Measurements from ENCODE around the gene ABCA9. TPM values are rescaled to one million over a fixed set of nuclear protein-coding genes. Genes with fewer than 3 reads are reported as not detected.

The ABCA9 gene
- total and polyA plus RNA-seq, 2 experiments from 2014 or later: not detected

DNA sequence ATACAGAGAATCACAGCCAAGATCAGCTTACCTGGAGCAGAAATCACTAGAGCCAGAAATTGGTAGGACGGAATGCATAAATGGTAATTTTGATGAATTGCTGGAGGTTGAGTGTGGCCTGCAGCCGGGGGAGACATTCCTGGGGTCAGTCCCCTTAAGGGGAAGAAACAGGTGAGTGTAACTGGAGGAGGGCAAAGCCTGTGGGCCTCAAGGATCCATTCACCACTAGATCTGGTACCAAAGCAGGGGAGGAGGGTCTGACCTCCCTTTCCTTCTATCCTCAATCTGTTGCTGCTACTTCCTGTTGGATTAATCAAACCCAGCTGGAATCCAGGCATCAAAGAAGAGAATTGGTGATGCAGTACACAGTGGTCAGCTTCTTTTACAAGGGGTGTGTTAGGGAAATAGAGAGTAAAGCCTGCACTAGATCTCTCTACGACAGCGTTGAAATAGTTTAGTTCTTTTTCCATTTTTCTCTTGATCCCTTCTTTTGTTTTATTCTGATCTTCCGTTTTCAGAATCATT, 8.6 kb upstream of the ABCA9 start (continued):
- TF ChIP-seq, protein P1, sequence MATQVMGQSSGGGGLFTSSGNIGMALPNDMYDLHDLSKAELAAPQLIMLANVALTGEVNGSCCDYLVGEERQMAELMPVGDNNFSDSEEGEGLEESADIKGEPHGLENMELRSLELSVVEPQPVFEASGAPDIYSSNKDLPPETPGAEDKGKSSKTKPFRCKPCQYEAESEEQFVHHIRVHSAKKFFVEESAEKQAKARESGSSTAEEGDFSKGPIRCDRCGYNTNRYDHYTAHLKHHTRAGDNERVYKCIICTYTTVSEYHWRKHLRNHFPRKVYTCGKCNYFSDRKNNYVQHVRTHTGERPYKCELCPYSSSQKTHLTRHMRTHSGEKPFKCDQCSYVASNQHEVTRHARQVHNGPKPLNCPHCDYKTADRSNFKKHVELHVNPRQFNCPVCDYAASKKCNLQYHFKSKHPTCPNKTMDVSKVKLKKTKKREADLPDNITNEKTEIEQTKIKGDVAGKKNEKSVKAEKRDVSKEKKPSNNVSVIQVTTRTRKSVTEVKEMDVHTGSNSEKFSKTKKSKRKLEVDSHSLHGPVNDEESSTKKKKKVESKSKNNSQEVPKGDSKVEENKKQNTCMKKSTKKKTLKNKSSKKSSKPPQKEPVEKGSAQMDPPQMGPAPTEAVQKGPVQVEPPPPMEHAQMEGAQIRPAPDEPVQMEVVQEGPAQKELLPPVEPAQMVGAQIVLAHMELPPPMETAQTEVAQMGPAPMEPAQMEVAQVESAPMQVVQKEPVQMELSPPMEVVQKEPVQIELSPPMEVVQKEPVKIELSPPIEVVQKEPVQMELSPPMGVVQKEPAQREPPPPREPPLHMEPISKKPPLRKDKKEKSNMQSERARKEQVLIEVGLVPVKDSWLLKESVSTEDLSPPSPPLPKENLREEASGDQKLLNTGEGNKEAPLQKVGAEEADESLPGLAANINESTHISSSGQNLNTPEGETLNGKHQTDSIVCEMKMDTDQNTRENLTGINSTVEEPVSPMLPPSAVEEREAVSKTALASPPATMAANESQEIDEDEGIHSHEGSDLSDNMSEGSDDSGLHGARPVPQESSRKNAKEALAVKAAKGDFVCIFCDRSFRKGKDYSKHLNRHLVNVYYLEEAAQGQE (IDR thresholded peaks at IDR 0.05; ENCODE audit: unreplicated experiment): no peak
- no peak for TF ChIP-seq ZNF331 (CRISPR knock-in tag; IDR thresholded peaks at IDR 0.05; ENCODE audit: low read depth)
- no peak for TF ChIP-seq NANOG (IDR thresholded peaks at IDR 0.05; ENCODE audit: borderline replicate concordance)
- TF ChIP-seq, protein P2, sequence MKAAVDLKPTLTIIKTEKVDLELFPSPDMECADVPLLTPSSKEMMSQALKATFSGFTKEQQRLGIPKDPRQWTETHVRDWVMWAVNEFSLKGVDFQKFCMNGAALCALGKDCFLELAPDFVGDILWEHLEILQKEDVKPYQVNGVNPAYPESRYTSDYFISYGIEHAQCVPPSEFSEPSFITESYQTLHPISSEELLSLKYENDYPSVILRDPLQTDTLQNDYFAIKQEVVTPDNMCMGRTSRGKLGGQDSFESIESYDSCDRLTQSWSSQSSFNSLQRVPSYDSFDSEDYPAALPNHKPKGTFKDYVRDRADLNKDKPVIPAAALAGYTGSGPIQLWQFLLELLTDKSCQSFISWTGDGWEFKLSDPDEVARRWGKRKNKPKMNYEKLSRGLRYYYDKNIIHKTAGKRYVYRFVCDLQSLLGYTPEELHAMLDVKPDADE (IDR thresholded peaks at IDR 0.05): no peak

DNA sequence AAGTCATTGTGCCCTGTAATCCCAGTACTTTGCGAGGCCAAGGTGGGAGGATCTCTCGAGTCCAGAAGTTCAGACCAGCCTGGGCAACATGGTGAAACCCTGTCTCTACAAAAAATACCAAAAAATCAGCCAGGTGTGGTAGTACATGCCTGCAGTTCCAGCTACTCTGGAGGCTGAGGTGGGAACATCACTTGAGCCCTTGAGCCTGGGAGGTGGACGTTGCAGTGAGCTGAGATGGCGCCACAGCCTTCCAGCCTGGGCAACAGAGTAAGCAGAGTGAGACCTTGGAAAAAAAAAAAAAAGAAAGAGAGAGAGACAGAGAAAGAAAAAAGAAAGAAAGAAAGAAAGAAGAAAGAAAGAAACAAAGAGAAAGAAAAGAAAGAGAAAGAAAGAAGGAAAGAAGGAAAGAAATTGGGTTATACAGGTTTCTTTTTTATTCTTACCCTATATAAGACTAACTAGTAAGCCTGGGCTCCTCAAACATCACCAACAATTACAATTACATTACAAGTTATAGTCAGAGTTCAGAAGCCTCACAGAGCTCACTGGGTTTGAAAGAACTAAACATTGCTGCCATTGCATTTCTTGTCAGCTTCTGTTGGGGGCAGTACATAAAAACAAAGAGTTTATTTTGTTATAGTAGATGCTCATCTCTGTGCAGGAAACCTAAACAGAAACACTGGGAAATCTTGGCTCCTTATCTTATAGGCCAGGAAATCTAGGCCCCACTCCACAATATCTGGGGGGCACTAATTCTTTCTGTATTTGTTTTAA, 6.7 kb upstream of the ABCA9 start:
- no peaks in the 10 kb centered on the region for H4K20me1 ChIP-seq (replicated peaks; ENCODE audit: insufficient read depth)
- H3F3A ChIP-seq (replicated peaks; ENCODE audit: low read depth): no peaks in the 10 kb centered on the region
- Mint-ChIP-seq H3K27ac (peak overlapping the region; percentile 77; the same call in 1 of the 2 replicates), H3K27me3 (ENCODE audit: insufficient read depth, low read depth, poor library complexity) (peaks cover 2% of the 10 kb centered on the region), H3K9me3 (no peaks in the 10 kb centered on the region), H3K4me3 (no peak overlapping the region), H3K4me1 (peaks cover 18% of the 10 kb centered on the region), H3K36me3 (ENCODE audit: low read depth) (no peaks in the 10 kb centered on the region)
- peak; percentile 70 for ATAC-seq
- peak; percentile 26 for DNase-seq (ENCODE audit: low spot score)
- no peak overlapping the region for H3K4me2 ChIP-seq
- no peaks in the 10 kb centered on the region for H3K27me3 ChIP-seq (ENCODE audit: insufficient read depth)
- no peaks in the 10 kb centered on the region for H3K36me3 ChIP-seq (ENCODE audit: insufficient read depth)
- no peak overlapping the region for H3K27ac ChIP-seq (ENCODE audit: low read depth)
- TF ChIP-seq, protein P3, sequence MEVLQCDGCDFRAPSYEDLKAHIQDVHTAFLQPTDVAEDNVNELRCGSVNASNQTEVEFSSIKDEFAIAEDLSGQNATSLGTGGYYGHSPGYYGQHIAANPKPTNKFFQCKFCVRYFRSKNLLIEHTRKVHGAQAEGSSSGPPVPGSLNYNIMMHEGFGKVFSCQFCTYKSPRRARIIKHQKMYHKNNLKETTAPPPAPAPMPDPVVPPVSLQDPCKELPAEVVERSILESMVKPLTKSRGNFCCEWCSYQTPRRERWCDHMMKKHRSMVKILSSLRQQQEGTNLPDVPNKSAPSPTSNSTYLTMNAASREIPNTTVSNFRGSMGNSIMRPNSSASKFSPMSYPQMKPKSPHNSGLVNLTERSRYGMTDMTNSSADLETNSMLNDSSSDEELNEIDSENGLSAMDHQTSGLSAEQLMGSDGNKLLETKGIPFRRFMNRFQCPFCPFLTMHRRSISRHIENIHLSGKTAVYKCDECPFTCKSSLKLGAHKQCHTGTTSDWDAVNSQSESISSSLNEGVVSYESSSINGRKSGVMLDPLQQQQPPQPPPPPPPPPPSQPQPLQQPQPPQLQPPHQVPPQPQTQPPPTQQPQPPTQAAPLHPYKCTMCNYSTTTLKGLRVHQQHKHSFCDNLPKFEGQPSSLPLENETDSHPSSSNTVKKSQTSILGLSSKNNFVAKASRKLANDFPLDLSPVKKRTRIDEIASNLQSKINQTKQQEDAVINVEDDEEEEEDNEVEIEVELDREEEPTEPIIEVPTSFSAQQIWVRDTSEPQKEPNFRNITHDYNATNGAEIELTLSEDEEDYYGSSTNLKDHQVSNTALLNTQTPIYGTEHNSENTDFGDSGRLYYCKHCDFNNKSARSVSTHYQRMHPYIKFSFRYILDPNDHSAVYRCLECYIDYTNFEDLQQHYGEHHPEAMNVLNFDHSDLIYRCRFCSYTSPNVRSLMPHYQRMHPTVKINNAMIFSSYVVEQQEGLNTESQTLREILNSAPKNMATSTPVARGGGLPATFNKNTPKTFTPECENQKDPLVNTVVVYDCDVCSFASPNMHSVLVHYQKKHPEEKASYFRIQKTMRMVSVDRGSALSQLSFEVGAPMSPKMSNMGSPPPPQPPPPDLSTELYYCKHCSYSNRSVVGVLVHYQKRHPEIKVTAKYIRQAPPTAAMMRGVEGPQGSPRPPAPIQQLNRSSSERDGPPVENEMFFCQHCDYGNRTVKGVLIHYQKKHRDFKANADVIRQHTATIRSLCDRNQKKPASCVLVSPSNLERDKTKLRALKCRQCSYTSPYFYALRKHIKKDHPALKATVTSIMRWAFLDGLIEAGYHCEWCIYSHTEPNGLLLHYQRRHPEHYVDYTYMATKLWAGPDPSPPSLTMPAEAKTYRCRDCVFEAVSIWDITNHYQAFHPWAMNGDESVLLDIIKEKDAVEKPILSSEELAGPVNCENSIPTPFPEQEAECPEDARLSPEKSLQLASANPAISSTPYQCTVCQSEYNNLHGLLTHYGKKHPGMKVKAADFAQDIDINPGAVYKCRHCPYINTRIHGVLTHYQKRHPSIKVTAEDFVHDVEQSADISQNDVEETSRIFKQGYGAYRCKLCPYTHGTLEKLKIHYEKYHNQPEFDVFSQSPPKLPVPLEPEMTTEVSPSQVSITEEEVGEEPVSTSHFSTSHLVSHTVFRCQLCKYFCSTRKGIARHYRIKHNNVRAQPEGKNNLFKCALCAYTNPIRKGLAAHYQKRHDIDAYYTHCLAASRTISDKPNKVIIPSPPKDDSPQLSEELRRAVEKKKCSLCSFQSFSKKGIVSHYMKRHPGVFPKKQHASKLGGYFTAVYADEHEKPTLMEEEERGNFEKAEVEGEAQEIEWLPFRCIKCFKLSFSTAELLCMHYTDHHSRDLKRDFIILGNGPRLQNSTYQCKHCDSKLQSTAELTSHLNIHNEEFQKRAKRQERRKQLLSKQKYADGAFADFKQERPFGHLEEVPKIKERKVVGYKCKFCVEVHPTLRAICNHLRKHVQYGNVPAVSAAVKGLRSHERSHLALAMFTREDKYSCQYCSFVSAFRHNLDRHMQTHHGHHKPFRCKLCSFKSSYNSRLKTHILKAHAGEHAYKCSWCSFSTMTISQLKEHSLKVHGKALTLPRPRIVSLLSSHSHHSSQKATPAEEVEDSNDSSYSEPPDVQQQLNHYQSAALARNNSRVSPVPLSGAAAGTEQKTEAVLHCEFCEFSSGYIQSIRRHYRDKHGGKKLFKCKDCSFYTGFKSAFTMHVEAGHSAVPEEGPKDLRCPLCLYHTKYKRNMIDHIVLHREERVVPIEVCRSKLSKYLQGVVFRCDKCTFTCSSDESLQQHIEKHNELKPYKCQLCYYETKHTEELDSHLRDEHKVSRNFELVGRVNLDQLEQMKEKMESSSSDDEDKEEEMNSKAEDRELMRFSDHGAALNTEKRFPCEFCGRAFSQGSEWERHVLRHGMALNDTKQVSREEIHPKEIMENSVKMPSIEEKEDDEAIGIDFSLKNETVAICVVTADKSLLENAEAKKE (CRISPR knock-in tag; IDR thresholded peaks at IDR 0.05): no peak
- TF ChIP-seq NANOG (IDR thresholded peaks at IDR 0.05; ENCODE audit: borderline replicate concordance) (no peak), EZH2phosphoT487 (IDR thresholded peaks at IDR 0.05; ENCODE audit: unreplicated experiment) (no peak)
- TF ChIP-seq, protein P4, sequence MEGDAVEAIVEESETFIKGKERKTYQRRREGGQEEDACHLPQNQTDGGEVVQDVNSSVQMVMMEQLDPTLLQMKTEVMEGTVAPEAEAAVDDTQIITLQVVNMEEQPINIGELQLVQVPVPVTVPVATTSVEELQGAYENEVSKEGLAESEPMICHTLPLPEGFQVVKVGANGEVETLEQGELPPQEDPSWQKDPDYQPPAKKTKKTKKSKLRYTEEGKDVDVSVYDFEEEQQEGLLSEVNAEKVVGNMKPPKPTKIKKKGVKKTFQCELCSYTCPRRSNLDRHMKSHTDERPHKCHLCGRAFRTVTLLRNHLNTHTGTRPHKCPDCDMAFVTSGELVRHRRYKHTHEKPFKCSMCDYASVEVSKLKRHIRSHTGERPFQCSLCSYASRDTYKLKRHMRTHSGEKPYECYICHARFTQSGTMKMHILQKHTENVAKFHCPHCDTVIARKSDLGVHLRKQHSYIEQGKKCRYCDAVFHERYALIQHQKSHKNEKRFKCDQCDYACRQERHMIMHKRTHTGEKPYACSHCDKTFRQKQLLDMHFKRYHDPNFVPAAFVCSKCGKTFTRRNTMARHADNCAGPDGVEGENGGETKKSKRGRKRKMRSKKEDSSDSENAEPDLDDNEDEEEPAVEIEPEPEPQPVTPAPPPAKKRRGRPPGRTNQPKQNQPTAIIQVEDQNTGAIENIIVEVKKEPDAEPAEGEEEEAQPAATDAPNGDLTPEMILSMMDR (conservative IDR thresholded peaks at IDR 0.05; ENCODE audit: low read depth in 2 of 2): peak in 1 of 2 experiments; percentile 25; a peak in 2 of 4 replicates
- no peaks in the 10 kb centered on the region for H3K4me1 ChIP-seq (ENCODE audit: insufficient read depth)
- H3K9me2 ChIP-seq (ENCODE audit: insufficient read depth): no peaks in the 10 kb centered on the region; the same call in 1 of the 2 replicates
- no peak overlapping the region for H2AFZ ChIP-seq
- no peaks in the 10 kb centered on the region for H3K79me2 ChIP-seq (replicated peaks; ENCODE audit: insufficient read depth)
- H3K4me3 ChIP-seq: no peak overlapping the region
